ENCODE data around the gene NCKIPSD. TPM values are rescaled to one million over a fixed set of nuclear protein-coding genes. Genes with fewer than 3 reads are reported as not detected.

The NCKIPSD gene
- total RNA-seq, 1 donor from 2014 or later = 10.5 TPM

- peak; percentile 86 for DNase-seq (ENCODE audit: low read depth)
- TF ChIP-seq CTCF (IDR thresholded peaks at IDR 0.05; ENCODE audit: insufficient read depth, low read length, severe bottlenecking) = peak; percentile 72
- no peak for FAIRE-seq
- H3K36me3 ChIP-seq (ENCODE audit: control insufficient read depth, insufficient read depth, low read length) = peaks cover 22% of the 10 kb centered on the region
- peak within 1 kb of the TSS; percentile 86 for H3K4me3 ChIP-seq (ENCODE audit: low read depth, low read length)
- H3K27me3 ChIP-seq (ENCODE audit: control insufficient read depth, insufficient read depth, low read length) = no peaks in the 10 kb centered on the region
Observed at GRCh38 chr3:48635222-48636021, 50.3 kb downstream of the NCKIPSD start, which contains the start of gene SLC26A6. Gene SLC26A6 (minus strand): TSS chr3:48635461. CDS start chr3:48635393, 68 bp downstream.

- H3K36me3 ChIP-seq (ENCODE audit: control insufficient read depth, insufficient read depth, low read length) = peaks cover 29% of the 10 kb centered on the region
- TF ChIP-seq CTCF (IDR thresholded peaks at IDR 0.05; ENCODE audit: insufficient read depth, low read length, severe bottlenecking) = no peak
- no peaks in the 10 kb centered on the region for H3K27me3 ChIP-seq (ENCODE audit: control insufficient read depth, insufficient read depth, low read length)
- peak overlapping the region; percentile 86 for H3K4me3 ChIP-seq (ENCODE audit: low read depth, low read length)
- DNase-seq (ENCODE audit: low read depth) = peak; percentile 52
- no peak for FAIRE-seq
Observed at GRCh38 chr3:48634661-48635221, 51.0 kb downstream of the NCKIPSD start.

- Histone ChIP-seq H3K36me3 (ENCODE audit: control insufficient read depth, insufficient read depth, low read length) (peaks cover 32% of the 10 kb centered on the region), H3K4me3 (ENCODE audit: low read depth, low read length) (no peak overlapping the region), H3K27me3 (ENCODE audit: control insufficient read depth, insufficient read depth, low read length) (no peaks in the 10 kb centered on the region)
- DNase-seq (ENCODE audit: low read depth) = no peak
- TF ChIP-seq CTCF (IDR thresholded peaks at IDR 0.05; ENCODE audit: insufficient read depth, low read length, severe bottlenecking) = no peak
- FAIRE-seq = no peak
Observed at GRCh38 chr3:48633743-48634142, 52.0 kb downstream of the NCKIPSD start.

GRCh38 chr3:48633256-48633655, 52.5 kb downstream of the NCKIPSD start:
- Histone ChIP-seq H3K36me3 (ENCODE audit: control insufficient read depth, insufficient read depth, low read length) (peaks cover 32% of the 10 kb centered on the region), H3K27me3 (ENCODE audit: control insufficient read depth, insufficient read depth, low read length) (no peaks in the 10 kb centered on the region), H3K4me3 (ENCODE audit: low read depth, low read length) (no peak overlapping the region)
- FAIRE-seq = no peak
- DNase-seq (ENCODE audit: low read depth) = no peak
- no peak for TF ChIP-seq CTCF (IDR thresholded peaks at IDR 0.05; ENCODE audit: insufficient read depth, low read length, severe bottlenecking)

- no peak for TF ChIP-seq CTCF (IDR thresholded peaks at IDR 0.05; ENCODE audit: insufficient read depth, low read length, severe bottlenecking)
- Histone ChIP-seq H3K27me3 (ENCODE audit: control insufficient read depth, insufficient read depth, low read length) (no peaks in the 10 kb centered on the region), H3K4me3 (ENCODE audit: low read depth, low read length) (no peak overlapping the region), H3K36me3 (ENCODE audit: control insufficient read depth, insufficient read depth, low read length) (peaks cover 43% of the 10 kb centered on the region)
- DNase-seq (ENCODE audit: low read depth) (no peak), FAIRE-seq (peak; percentile 28)
Observed at GRCh38 chr3:48631516-48632448, 53.9 kb downstream of the NCKIPSD start.

Data from bronchial epithelial cell (primary cell).